ENCODE data around the gene MRPL45. TPM values are rescaled to one million over a fixed set of nuclear protein-coding genes. Genes with fewer than 3 reads are reported as not detected.
A peak's percentile ranks its signal among the peaks of the same experiment; 100 is the strongest.

MRPL45 gene
- total and polyA plus RNA-seq, 9 of the 15 experiments (the other 6 are each of a cell fraction or from before 2014, with no cell fraction given), result 48.4 to 228 (median 76.8) TPM

DNA sequence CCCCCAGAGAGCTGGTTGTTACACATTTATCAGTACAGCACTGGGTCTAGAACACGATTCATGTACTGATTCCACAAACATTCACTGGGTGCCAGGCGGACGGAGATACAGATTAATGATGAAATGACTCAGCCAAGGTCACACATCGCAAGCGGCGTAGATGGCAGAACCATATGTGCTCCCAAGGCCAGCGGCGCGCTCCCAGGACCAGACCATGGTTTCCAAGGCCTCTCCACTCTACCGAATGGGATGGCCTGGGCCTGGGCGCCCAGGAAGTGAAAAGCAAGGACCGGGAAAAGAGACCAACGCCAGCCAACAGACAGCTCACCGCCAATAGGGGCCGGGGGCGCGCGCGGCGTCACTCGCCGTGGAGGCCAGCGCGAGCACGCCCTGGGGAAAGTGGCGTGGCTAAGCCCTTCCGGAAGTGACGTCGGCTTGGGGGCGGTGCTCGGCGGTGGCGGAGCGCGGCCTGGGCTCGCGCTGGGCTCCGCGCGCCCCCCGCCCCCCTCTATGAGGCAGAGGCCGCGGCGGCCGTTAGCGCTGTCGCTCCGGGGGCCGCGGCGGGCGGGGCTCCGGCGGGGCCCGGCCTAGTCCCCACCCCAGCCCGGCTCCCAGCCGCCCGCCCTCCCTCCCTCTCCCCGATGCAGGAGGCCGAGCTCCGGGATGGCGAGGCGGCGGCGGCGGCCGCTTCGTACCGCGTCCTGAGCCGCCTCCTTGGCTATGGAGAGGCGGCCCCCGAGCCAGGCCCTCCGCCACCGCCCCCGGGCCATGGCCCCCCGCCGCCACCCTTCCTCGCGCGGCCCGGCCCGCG lies 54.6 kb downstream of the MRPL45 start, which contains the start of gene SOCS7 (continued):
- TF ChIP-seq, protein P1, sequence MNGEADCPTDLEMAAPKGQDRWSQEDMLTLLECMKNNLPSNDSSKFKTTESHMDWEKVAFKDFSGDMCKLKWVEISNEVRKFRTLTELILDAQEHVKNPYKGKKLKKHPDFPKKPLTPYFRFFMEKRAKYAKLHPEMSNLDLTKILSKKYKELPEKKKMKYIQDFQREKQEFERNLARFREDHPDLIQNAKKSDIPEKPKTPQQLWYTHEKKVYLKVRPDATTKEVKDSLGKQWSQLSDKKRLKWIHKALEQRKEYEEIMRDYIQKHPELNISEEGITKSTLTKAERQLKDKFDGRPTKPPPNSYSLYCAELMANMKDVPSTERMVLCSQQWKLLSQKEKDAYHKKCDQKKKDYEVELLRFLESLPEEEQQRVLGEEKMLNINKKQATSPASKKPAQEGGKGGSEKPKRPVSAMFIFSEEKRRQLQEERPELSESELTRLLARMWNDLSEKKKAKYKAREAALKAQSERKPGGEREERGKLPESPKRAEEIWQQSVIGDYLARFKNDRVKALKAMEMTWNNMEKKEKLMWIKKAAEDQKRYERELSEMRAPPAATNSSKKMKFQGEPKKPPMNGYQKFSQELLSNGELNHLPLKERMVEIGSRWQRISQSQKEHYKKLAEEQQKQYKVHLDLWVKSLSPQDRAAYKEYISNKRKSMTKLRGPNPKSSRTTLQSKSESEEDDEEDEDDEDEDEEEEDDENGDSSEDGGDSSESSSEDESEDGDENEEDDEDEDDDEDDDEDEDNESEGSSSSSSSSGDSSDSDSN (IDR thresholded peaks at IDR 0.05; ENCODE audit: borderline replicate concordance in 1 of 2, low read depth in 2 of 2, low read length in 2 of 2), result no peak
- TF ChIP-seq NELFE (IDR thresholded peaks at IDR 0.05; ENCODE audit: insufficient read depth, insufficient read length), result no peak
- TF ChIP-seq CCAR2 (IDR thresholded peaks at IDR 0.05; ENCODE audit: low read depth, low read length), result no peak
- 0 out of 2 replicates have a peak, but pooled peaks have one; percentile 36 for TF ChIP-seq SMARCC2 (IDR thresholded peaks at IDR 0.05; ENCODE audit: low read depth)
- TF ChIP-seq HCFC1 (IDR thresholded peaks at IDR 0.05; ENCODE audit: low read depth, low read length), result peak; percentile 44; the same call in 1 of the 2 replicates
- TF ChIP-seq ZBTB7A (IDR thresholded peaks at IDR 0.05; ENCODE audit: borderline replicate concordance, control insufficient read depth, low read depth, low read length), result peak; percentile 94; the same call in 1 of the 2 replicates
- TF ChIP-seq ZNF24 (IDR thresholded peaks at IDR 0.05), result peak; percentile 52; the same call in 1 of the 2 replicates
- peak; percentile 94 for TF ChIP-seq POLR2G (IDR thresholded peaks at IDR 0.05; ENCODE audit: low read depth, low read length)
- TF ChIP-seq, protein P2, sequence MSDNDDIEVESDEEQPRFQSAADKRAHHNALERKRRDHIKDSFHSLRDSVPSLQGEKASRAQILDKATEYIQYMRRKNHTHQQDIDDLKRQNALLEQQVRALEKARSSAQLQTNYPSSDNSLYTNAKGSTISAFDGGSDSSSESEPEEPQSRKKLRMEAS (CRISPR knock-in tag; IDR thresholded peaks at IDR 0.05), result peak; percentile 35; the same call in 1 of the 2 replicates
- no peak for TF ChIP-seq ADNP (tag; IDR thresholded peaks at IDR 0.05)
- TF ChIP-seq, protein P3, sequence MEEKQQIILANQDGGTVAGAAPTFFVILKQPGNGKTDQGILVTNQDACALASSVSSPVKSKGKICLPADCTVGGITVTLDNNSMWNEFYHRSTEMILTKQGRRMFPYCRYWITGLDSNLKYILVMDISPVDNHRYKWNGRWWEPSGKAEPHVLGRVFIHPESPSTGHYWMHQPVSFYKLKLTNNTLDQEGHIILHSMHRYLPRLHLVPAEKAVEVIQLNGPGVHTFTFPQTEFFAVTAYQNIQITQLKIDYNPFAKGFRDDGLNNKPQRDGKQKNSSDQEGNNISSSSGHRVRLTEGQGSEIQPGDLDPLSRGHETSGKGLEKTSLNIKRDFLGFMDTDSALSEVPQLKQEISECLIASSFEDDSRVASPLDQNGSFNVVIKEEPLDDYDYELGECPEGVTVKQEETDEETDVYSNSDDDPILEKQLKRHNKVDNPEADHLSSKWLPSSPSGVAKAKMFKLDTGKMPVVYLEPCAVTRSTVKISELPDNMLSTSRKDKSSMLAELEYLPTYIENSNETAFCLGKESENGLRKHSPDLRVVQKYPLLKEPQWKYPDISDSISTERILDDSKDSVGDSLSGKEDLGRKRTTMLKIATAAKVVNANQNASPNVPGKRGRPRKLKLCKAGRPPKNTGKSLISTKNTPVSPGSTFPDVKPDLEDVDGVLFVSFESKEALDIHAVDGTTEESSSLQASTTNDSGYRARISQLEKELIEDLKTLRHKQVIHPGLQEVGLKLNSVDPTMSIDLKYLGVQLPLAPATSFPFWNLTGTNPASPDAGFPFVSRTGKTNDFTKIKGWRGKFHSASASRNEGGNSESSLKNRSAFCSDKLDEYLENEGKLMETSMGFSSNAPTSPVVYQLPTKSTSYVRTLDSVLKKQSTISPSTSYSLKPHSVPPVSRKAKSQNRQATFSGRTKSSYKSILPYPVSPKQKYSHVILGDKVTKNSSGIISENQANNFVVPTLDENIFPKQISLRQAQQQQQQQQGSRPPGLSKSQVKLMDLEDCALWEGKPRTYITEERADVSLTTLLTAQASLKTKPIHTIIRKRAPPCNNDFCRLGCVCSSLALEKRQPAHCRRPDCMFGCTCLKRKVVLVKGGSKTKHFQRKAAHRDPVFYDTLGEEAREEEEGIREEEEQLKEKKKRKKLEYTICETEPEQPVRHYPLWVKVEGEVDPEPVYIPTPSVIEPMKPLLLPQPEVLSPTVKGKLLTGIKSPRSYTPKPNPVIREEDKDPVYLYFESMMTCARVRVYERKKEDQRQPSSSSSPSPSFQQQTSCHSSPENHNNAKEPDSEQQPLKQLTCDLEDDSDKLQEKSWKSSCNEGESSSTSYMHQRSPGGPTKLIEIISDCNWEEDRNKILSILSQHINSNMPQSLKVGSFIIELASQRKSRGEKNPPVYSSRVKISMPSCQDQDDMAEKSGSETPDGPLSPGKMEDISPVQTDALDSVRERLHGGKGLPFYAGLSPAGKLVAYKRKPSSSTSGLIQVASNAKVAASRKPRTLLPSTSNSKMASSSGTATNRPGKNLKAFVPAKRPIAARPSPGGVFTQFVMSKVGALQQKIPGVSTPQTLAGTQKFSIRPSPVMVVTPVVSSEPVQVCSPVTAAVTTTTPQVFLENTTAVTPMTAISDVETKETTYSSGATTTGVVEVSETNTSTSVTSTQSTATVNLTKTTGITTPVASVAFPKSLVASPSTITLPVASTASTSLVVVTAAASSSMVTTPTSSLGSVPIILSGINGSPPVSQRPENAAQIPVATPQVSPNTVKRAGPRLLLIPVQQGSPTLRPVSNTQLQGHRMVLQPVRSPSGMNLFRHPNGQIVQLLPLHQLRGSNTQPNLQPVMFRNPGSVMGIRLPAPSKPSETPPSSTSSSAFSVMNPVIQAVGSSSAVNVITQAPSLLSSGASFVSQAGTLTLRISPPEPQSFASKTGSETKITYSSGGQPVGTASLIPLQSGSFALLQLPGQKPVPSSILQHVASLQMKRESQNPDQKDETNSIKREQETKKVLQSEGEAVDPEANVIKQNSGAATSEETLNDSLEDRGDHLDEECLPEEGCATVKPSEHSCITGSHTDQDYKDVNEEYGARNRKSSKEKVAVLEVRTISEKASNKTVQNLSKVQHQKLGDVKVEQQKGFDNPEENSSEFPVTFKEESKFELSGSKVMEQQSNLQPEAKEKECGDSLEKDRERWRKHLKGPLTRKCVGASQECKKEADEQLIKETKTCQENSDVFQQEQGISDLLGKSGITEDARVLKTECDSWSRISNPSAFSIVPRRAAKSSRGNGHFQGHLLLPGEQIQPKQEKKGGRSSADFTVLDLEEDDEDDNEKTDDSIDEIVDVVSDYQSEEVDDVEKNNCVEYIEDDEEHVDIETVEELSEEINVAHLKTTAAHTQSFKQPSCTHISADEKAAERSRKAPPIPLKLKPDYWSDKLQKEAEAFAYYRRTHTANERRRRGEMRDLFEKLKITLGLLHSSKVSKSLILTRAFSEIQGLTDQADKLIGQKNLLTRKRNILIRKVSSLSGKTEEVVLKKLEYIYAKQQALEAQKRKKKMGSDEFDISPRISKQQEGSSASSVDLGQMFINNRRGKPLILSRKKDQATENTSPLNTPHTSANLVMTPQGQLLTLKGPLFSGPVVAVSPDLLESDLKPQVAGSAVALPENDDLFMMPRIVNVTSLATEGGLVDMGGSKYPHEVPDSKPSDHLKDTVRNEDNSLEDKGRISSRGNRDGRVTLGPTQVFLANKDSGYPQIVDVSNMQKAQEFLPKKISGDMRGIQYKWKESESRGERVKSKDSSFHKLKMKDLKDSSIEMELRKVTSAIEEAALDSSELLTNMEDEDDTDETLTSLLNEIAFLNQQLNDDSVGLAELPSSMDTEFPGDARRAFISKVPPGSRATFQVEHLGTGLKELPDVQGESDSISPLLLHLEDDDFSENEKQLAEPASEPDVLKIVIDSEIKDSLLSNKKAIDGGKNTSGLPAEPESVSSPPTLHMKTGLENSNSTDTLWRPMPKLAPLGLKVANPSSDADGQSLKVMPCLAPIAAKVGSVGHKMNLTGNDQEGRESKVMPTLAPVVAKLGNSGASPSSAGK (IDR thresholded peaks at IDR 0.05), result peak; percentile 83
- no peak for TF ChIP-seq CC2D1A (IDR thresholded peaks at IDR 0.05)
- TF ChIP-seq ZKSCAN1 (IDR thresholded peaks at IDR 0.05; ENCODE audit: low read depth, low read length), result 0 out of 2 replicates have a peak, but pooled peaks have one; percentile 12

All from K562 (cell line).